ENCODE results near the gene CORO7.

GRCh38 chr16:4354512-4355409, 61.6 kb downstream of the CORO7 start:
- no peak for TF ChIP-seq POLR2A (IDR thresholded peaks at IDR 0.05)
- TF ChIP-seq POLR2AphosphoS5 (IDR thresholded peaks at IDR 0.05): no peak
- no peak for TF ChIP-seq CTCF (IDR thresholded peaks at IDR 0.05)
- no peak for TF ChIP-seq EP300 (IDR thresholded peaks at IDR 0.05)
